ENCODE measurements around the gene TEX44. TPM values are rescaled to one million over a fixed set of nuclear protein-coding genes. Genes with fewer than 3 reads are reported as not detected.

TEX44 gene
- total and polyA plus RNA-seq, 9 of the 15 experiments (the other 6 are each of a cell fraction or from before 2014, with no cell fraction given): not detected

GRCh38 chr2:231557571-231558217 lies 35.0 kb upstream of the TEX44 start:
- H3K36me3 ChIP-seq (ENCODE audit: control insufficient read depth, insufficient read depth, low read length): no peaks in the 10 kb centered on the region
- ChIA-PET CTCF (ENCODE audit: low intra/inter-chr PET ratio) (interaction anchor here (0.6 to 2.1 kb wide), 3 partner anchors 27 to 991 kb away, joined by 3 to 12 read pairs (median 3); partner anchors contain the start of gene NMUR1), POLR2A (no interaction called here)
- H3K27me3 ChIP-seq (ENCODE audit: control insufficient read depth in 2 of 2, insufficient read depth in 2 of 2, low read length in 2 of 2): no peaks in the 10 kb centered on the region; a peak in 1 of 5 replicates
- H3K4me3 ChIP-seq: no peak overlapping the region
- WGBS (ENCODE audit: insufficient coverage, low coverage, missing lambda C conversion rate): 10% methylated on average over 7 of the region's 11 CpGs
- DNase-seq (ENCODE audit: extremely low read depth in 1 of 4, low spot score in 3 of 4) (peak; percentile 61 to 73 (median 63)), ATAC-seq (peak; percentile 94), FAIRE-seq (peak; percentile 93)
- no peaks in the 10 kb centered on the region for H3K9me3 ChIP-seq (replicated peaks; ENCODE audit: control insufficient read depth, insufficient read depth, low read depth, low read length)
- BruUV-seq (replicated peaks): no TSS peak
- in situ Hi-C loops (cut with MboI): no loop called here
- peak overlapping the region; percentile 26; the same call in 1 of the 2 replicates for H2AFZ ChIP-seq (ENCODE audit: low read depth, low read length)
- H3K79me2 ChIP-seq (ENCODE audit: control insufficient read depth, insufficient read depth, low read length): no peaks in the 10 kb centered on the region
- intact Hi-C loops (cut with micrococcal nuclease): loop anchor here (1.0 to 2.0 kb wide), 2 partner anchors 40 to 75 kb away; no protein-coding TSS in a partner anchor
- H3K9me1 ChIP-seq (ENCODE audit: control insufficient read depth, insufficient read depth, low read length): no peaks in the 10 kb centered on the region
- peak overlapping the region in 1 of 2 experiments; percentile 77; a peak in 1 of 4 replicates for H3K9ac ChIP-seq (ENCODE audit: insufficient read depth in 1 of 2, low read depth in 2 of 2, low read length in 2 of 2)
- peaks cover 0 to 9% of the 10 kb centered on the region in 2 experiments; a peak in 1 of 5 replicates for H3K4me1 ChIP-seq (replicated peaks in 1 of 2; ENCODE audit: control insufficient read depth in 2 of 2, insufficient read depth in 2 of 2, low read length in 2 of 2)
- peak overlapping the region; percentile 7; the same call in 1 of the 2 replicates for H3K4me2 ChIP-seq (ENCODE audit: insufficient read depth, low read length)
- no peak overlapping the region for H3K27ac ChIP-seq (ENCODE audit: extremely low read depth, low read depth, low read length)
- no peaks in the 10 kb centered on the region for H4K20me1 ChIP-seq (replicated peaks; ENCODE audit: control insufficient read depth, insufficient read depth, low read length)
- TF ChIP-seq ZHX1 (conservative IDR thresholded peaks at IDR 0.05; ENCODE audit: low read length): no peak
- TF ChIP-seq ZSCAN29 (IDR thresholded peaks at IDR 0.05): no peak
- TF ChIP-seq PURB (CRISPR knock-in tag; IDR thresholded peaks at IDR 0.05; ENCODE audit: low read depth): no peak
- TF ChIP-seq DEAF1 (CRISPR knock-in tag; IDR thresholded peaks at IDR 0.05): peak; percentile 77
- TF ChIP-seq POLR2AphosphoS2 (IDR thresholded peaks at IDR 0.05; ENCODE audit: low read length): no peak
- TF ChIP-seq ZNF583 (CRISPR knock-in tag; IDR thresholded peaks at IDR 0.05): no peak
- no peak for TF ChIP-seq BRF1 (IDR thresholded peaks at IDR 0.05; ENCODE audit: borderline replicate concordance, extremely low read depth, insufficient read length)
- TF ChIP-seq ATF1 (CRISPR knock-in tag; IDR thresholded peaks at IDR 0.05): no peak
- 0 out of 2 replicates have a peak, but pooled peaks have one; percentile 8 for TF ChIP-seq ATF1 (tag; IDR thresholded peaks at IDR 0.05)
- peak; percentile 81 to 86 for TF ChIP-seq RAD21 (CRISPR knock-in tag; conservative IDR thresholded peaks at IDR 0.05 in 1 of 2, IDR thresholded peaks at IDR 0.05 in 1 of 2)
- TF ChIP-seq MAFF (IDR thresholded peaks at IDR 0.05; ENCODE audit: low read length): 0 out of 2 replicates have a peak, but pooled peaks have one; percentile 11
- peak; percentile 56; the same call in 1 of the 2 replicates for TF ChIP-seq C11orf30 (IDR thresholded peaks at IDR 0.05; ENCODE audit: low read depth)
- TF ChIP-seq HOMEZ (CRISPR knock-in tag; IDR thresholded peaks at IDR 0.05): no peak
- peak; percentile 75 to 88 (median 78) for TF ChIP-seq CTCF (IDR thresholded peaks at IDR 0.05 in 2 of 3, conservative IDR thresholded peaks at IDR 0.05 in 1 of 3; ENCODE audit: insufficient read depth in 2 of 3, low read depth in 1 of 3, low read length in 3 of 3)
